ENCODE data around the gene MYOCD. TPM values are rescaled to one million over a fixed set of nuclear protein-coding genes. Genes with fewer than 3 reads are reported as not detected.

MYOCD gene
- total RNA-seq, 1 experiment from 2014 or later = not detected

DNA sequence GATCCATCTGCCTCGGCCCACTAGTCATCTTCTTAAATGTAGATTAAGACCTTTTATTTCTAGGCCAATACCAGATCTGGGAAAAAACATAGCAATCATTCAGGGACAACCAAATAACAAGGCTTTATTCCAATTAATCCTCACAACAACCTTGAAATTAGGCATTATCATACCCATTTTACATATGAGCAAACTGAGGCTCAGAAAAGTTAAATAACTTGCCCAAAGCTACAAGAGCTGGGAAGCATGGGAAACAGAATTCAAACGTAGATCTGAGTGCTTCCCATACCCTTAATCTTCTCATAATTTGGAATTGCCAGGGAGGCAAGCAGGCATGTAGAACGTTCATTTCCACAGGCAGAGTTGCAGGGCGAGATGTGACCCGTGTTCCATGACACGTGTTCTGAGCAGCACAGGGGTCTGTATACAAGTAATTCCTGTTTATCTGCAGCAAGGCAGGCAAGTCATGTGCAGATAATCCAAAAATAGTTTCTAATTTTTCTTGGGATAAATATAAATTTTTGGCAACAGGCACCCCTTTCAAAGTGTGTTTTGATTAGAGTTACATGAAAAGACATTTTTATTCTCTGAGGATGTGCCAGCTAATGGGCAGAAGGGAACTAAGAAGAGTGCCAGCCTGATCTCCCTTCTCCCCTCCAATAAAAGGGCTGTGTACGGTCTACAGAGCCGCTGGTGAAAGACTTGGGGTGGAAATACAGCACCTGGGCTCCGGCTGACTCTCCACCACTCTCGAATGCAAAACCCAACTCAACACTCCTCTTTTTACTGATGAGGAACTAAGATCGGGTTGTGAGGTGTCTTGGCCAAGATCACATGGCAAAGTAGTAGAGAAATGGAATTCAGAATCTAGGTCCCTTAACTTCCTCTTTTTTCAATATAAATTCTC lies 27.7 kb upstream of the MYOCD start:
- DNase-seq (ENCODE audit: low spot score) = no peak
- in situ Hi-C loops (cut with HindIII; ENCODE audit: low sequenced_read_pairs) = no loop called here

GRCh38 chr17:12640364-12640763 lies 25.3 kb upstream of the MYOCD start:
- no peak for DNase-seq (ENCODE audit: low spot score)
- in situ Hi-C loops (cut with HindIII; ENCODE audit: low sequenced_read_pairs) = no loop called here

DNA sequence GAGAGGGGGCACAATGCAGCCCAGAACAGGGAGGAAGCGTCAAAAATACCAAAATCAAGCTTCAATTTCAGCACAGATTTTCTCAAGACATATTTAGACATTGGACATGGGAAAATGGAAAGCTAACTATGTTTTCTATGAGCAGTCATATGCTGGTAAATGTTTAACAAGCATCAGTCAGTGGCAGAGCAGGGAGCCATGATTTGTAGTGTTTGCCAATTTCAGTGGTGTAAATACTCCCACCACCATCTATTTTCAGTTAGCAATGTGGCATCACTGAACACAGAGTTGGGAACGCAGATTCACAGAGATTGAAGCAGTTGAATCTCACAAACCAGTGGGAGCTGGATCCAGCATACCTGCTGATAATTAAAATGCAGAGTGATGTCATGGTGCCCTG lies 24.6 kb upstream of the MYOCD start:
- in situ Hi-C loops (cut with HindIII; ENCODE audit: low sequenced_read_pairs) = no loop called here
- no peak for DNase-seq (ENCODE audit: low spot score)

DNA sequence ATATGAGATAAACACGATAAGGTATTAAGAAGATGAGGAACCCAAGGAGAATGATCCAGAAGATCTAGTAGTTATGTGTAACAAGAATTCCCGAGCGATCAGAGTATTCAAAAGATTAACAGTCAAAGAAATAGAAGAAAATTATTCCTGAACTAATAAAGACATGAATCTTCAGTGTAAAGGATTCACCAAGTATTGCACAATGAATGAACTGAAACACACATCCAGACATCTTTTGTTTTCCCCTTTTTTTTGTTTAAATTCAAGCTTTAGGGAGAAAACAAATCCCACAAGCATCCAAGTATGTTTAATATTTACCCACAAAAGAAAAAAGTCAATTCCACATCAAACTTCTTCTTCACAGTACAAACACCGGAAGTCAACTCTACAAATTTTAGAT lies 23.7 kb upstream of the MYOCD start:
- in situ Hi-C loops (cut with HindIII; ENCODE audit: low sequenced_read_pairs) = no loop called here
- DNase-seq (ENCODE audit: low spot score) = no peak

DNA sequence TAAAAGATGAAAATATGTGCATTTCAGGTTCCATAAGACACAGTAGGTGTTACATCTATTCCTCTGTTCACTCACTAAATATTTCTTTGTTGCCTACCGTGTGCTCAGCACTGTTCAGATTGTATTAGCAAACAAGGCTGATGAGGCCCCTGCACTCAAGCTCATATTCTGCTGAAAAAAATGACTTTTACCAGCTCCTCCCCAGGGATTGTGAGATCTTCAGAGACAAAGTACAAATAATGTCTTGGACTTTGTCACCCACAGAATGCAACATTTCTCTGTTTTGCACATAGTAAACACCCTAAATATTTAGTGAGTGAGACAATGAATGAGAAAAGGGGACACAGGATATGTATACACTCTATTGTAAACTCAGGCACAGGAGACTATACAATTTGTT lies 21.9 kb upstream of the MYOCD start:
- DNase-seq (ENCODE audit: low spot score) = no peak
- in situ Hi-C loops (cut with HindIII; ENCODE audit: low sequenced_read_pairs) = no loop called here

DNA sequence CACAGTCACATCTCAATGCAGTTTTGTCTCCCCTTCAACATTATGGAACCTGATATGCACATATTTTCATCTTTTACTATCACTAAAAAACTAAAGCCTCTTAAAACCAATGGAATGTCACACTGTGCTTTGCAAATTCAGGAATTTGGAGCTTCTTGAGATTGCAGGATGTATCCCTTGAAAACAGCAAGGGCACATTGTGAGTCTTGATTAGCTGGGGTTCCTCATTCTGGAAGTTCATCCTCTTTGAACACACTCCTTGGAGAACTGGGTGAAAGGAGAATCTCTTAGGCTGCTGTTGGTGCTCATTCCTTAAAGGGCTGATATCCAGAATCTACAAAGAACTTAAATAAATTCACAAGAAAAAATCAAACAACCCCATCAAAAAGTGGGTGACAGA lies 21.1 kb upstream of the MYOCD start:
- in situ Hi-C loops (cut with HindIII; ENCODE audit: low sequenced_read_pairs) = no loop called here
- no peak for DNase-seq (ENCODE audit: low spot score)

- in situ Hi-C loops (cut with HindIII; ENCODE audit: low sequenced_read_pairs) = no loop called here
- no peak for DNase-seq (ENCODE audit: low spot score)
Measured at GRCh38 chr17:12646761-12647422, 18.8 kb upstream of the MYOCD start.

- DNase-seq (ENCODE audit: low spot score) = no peak
- in situ Hi-C loops (cut with HindIII; ENCODE audit: low sequenced_read_pairs) = no loop called here
Measured at GRCh38 chr17:12648498-12648897, 17.2 kb upstream of the MYOCD start.

DNA sequence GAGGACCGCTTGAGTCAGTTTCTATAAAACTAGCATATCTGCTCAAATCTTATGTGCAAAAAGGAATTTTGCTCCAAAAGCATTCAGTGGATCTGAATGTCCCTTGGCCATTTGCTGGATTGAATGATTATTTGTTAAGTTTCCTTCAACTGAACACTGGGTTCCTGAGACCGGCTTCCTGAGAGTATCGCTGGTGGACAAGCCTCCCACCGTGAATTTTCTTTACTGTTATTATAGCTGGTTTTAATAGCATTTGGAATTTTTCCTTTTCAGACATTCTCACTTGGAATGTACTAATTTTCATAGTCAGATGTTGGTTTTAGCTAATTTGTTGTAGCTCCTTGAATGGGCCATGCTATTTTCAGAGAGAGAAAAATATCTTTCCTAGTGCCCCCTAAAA lies 9.8 kb upstream of the MYOCD start:
- DNase-seq (ENCODE audit: low spot score) = no peak
- in situ Hi-C loops (cut with HindIII; ENCODE audit: low sequenced_read_pairs) = no loop called here

- in situ Hi-C loops (cut with HindIII; ENCODE audit: low sequenced_read_pairs) = no loop called here
Measured at GRCh38 chr17:12656354-12656753, 9.3 kb upstream of the MYOCD start.

DNA sequence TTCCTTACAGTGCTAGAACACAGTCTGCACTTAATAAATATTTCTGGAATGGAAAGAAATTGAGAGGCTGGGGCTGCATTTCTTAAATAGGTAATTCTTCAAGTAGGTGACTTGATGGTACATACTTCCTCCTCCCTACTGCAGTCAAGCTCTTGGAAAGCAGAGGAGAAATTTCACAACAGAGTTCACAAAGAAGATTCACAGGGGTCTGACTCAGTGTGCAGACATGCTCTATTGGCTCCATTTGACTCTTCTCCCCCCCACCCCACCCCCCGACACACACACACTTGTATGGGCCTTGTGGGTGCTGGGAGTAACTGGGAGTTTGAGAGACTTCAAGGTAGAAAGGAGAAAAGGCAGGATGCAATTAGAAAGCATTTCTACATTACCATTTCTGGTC lies 6.2 kb upstream of the MYOCD start:
- DNase-seq (ENCODE audit: low spot score) = no peak
- in situ Hi-C loops (cut with HindIII; ENCODE audit: low sequenced_read_pairs) = no loop called here

More at GRCh38 chr17:12656354-12656753, 9.3 kb upstream of the MYOCD start:
- DNase-seq (ENCODE audit: low spot score) = no peak

- no peak for DNase-seq (ENCODE audit: low spot score)
- in situ Hi-C loops (cut with HindIII; ENCODE audit: low sequenced_read_pairs) = no loop called here
Measured at GRCh38 chr17:12664252-12664651, 1.4 kb upstream of the MYOCD start.

GRCh38 chr17:12664894-12665262 lies 812 bp upstream of the MYOCD start:
- DNase-seq (ENCODE audit: low spot score) = no peak
- in situ Hi-C loops (cut with HindIII; ENCODE audit: low sequenced_read_pairs) = no loop called here

DNA sequence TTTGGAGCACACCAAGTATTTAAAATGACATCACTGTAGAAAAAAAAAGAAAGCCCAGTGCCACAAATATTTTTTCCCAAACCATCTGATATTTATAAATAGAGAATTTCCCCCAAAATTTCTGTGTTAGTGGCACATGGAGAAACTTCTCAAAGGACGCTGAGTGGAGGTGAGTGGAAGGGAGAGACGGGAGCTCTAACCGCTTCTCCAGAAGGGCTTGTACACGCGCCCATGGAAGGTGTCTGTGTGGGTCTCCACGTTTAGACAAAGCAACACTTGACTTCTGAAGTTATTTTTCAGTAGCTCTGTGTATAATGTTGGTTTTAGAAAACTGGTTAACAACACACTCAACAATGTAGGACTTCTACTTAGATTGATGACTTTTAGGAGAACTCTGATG lies 1.0 kb downstream of the MYOCD start:
- no peak for DNase-seq (ENCODE audit: low spot score)
- in situ Hi-C loops (cut with HindIII; ENCODE audit: low sequenced_read_pairs) = no loop called here

GRCh38 chr17:12667299-12667958 lies 1.7 kb downstream of the MYOCD start:
- peak; percentile 37 for DNase-seq (ENCODE audit: low spot score)
- in situ Hi-C loops (cut with HindIII; ENCODE audit: low sequenced_read_pairs) = no loop called here

GRCh38 chr17:12671906-12672305 lies 6.2 kb downstream of the MYOCD start:
- in situ Hi-C loops (cut with HindIII; ENCODE audit: low sequenced_read_pairs) = no loop called here
- no peak for DNase-seq (ENCODE audit: low spot score)

DNA sequence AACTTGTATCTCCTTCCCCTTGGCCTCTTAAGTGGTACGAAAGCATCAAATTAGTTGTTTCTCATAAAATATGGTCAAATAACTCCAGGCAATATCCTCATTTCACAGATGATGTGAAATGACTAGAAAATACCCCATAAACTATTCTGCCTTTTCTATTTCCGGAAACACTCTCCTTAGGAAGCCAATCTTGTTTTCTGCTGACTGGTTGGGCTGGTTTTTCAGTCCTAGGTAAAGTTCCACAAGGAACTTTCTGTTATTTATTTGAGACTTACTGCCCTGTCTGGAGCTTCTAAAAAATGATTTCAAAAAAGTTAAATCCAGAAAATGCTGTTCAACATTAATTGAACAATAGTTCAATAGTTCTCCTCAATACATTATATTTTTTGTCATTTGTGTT lies 7.3 kb downstream of the MYOCD start:
- no peak for DNase-seq (ENCODE audit: low spot score)
- in situ Hi-C loops (cut with HindIII; ENCODE audit: low sequenced_read_pairs) = no loop called here

DNA sequence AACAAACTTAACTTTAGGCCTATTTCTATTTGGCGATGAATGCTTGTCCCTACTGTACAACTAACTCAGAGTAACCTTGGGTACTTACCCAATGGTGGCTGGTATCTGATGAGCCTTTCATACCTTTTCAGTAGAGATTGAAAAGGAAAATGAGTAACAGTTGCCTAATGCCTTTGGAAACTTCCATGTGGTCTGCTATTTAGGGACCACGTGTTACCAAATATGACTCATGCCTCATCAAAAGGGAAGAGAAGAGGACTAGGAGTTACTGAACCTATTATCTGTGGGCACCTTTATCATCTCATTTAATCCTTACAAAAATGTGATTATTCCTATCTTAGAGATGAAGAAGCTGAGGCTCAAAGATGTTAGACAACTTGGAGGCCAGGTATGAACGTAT lies 8.1 kb downstream of the MYOCD start:
- DNase-seq (ENCODE audit: low spot score) = no peak
- in situ Hi-C loops (cut with HindIII; ENCODE audit: low sequenced_read_pairs) = no loop called here

DNA sequence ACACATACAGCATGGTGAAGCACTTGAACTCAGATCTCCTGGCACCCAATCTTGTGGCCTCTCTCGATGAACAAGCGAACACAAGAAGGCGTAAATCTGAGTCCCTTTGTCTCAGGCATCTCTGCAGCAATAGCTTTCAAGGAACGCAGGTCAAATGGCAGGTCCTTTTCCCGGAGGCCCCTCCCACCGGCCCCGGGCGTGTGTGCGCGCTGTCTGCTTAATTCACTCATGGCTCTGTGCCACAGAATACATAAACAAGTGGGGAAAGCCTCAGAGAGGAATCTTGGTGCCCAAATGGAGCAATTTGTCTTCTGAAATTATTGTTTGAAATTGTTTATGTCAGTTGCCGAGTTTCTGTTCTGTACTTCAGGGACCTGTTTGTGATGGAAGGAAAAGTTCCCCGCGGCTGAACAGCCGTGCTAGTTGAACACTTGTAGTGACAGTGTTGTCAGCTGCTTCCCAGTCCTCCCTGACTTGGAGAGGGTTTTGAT lies 14.8 kb downstream of the MYOCD start:
- DNase-seq (ENCODE audit: low spot score) = no peak
- in situ Hi-C loops (cut with HindIII; ENCODE audit: low sequenced_read_pairs) = no loop called here

DNA sequence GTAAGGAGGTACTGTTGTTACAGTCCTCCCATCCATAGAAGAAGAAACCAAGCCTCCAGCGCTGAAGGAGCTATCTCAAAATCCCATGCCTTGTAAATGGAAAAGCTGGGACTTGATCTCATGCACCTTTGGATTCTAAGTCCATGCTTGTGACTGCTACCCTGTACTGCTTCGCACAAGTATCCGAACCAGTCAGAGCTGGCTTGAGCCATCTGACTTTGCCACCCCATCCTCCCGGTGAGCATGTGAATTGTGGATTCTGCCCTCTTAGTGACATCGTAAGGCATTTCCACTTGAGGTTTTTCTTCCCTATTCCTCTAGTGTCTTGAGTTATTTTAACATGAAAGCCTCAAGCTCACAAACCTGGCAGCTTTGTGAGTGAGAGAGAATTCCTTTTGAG lies 15.3 kb downstream of the MYOCD start:
- no peak for DNase-seq (ENCODE audit: low spot score)
- in situ Hi-C loops (cut with HindIII; ENCODE audit: low sequenced_read_pairs) = no loop called here

Measured in G401 (cell line).